Activated CD8-positive, alpha-beta memory T cell treated with anti-CD3 and anti-CD28 coated beads, Interleukin-2, amount 50 U/mL, for 4 hours (primary cell): Measurements from ENCODE around the gene MED12.

ENCODE experiments used
- DNase-seq: peaks from one replicate; pipeline ENCODE4 v3.0.0-alpha.2; 2020

MED12 gene

GRCh38 chrX:71118032-71118984 is at the start of gene MED12:
TSS of gene MED12 (plus strand) at chrX:71118596. CDS start at chrX:71118755, 159 bp downstream.
- peak; percentile 82 for DNase-seq

- no peak for DNase-seq
These were observed 47.9 kb upstream of the MED12 start for GRCh38 chrX:71070531-71070930.

DNA sequence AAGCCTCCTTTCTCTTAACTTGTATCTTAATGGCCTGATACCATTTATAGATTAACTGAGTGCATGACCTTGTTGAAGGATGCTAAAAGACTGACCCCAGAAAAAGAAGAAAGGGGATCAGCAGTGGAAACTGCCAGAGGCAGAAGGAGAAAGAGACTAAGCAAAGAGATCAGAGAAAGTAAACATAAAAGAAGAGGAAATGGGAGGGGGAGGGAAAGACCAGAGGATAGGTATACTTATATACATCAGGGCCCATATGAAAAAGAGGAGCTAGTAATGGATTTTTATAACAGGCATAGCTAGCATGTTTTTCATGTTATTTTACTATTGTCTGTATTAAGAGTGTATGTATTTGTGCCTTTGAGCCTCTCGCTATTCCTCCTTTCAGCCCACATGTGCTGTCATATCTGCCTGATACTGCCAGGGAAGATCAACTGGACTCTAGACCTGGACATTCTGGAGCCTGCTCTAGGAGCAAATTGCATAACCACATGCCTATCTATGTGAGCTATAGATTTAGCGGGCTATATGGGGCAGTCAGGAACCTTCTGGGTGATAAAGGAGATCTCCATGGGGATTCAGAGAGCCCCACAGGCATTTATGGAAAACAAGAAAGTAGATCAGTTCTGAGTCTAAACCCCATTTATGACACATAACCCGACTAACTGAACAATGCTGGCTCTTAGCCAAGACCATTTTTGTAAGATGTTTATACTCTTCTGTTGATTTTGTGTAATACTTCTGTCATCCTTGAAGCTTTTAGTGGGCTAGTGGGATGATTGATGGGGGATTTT is 36.9 kb upstream of the MED12 start:
- no peak for DNase-seq

GRCh38 chrX:71082124-71082647 is 36.2 kb upstream of the MED12 start:
- no peak for DNase-seq

- no peak for DNase-seq
These were observed 35.6 kb upstream of the MED12 start for GRCh38 chrX:71082822-71083221.

DNA sequence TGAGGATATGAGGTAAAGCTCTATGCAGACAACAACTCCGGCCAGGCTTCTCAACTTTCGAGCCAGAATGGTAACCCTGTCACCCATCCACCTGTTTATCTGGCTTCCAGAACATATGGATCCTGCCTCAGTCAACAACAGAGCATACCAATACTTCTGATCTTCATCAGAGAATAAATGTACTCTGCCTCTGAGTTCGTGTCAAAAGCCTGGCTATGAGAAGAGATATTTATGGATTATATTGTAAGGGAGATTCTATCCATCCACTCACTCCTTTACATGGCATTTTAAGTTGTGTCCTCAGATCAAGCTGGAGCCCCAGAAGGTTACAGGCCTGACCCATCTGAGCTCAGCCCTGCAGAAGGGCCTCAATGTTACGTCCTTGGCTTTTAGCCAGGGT is 32.5 kb upstream of the MED12 start:
- no peak for DNase-seq

- DNase-seq: no peak
These were observed 27.1 kb upstream of the MED12 start for GRCh38 chrX:71091263-71091662.

DNA sequence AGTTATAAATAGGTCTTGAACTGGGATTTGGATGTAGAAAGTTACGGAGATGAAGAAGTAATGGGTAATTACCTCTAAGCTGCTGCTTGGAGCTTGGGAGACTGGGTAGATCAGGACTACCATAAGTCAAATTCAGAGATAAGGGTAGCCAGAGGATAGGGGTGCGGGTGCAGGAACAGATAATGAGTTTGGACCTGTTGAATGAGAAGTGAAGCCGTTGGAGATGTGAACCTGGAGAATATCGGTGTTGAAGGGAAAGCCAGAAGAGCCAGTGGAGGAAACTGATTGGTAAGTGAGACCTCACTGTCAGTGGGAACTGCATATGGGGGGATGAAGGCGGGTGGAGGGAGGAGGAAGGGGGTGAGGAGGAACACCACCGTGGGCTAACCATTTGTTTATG is 23.4 kb upstream of the MED12 start:
- DNase-seq: no peak

GRCh38 chrX:71095555-71095980 is 22.8 kb upstream of the MED12 start, which contains the start of gene FOXO4:
TSS of gene FOXO4 (plus strand) at chrX:71095851. CDS start at chrX:71096529, 678 bp downstream.
- DNase-seq: peak; percentile 87

DNA sequence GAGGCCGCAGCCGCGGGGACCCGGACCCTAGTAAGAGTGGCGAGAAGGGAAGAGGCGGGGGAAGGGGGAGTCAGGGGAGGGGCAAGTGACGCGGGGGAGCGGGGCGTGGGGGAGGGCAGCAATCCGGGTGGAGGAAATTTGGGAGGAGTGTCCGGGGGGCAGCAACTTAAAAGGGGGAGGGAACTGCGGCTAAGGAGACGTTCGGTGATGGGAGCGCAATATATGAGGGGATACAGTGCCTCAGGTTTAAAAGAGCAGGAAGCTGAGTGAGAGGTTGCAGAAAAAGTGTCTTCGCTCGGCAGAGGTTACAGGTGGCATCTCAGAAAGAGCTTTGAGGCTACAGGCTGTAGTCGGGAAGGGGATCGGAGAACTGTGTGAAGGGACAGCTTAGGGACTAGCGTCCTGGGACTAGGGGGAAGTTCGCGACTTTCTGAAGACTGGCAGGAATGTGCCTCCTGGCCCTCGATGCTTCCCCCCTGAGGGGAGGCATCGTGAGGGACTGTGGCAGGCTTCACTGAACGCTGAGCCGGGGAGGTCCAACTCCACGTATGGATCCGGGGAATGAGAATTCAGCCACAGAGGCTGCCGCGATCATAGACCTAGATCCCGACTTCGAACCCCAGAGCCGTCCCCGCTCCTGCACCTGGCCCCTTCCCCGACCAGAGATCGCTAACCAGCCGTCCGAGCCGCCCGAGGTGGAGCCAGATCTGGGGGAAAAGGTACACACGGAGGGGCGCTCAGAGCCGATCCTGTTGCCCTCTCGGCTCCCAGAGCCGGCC is 22.2 kb upstream of the MED12 start:
- DNase-seq: no peak

DNA sequence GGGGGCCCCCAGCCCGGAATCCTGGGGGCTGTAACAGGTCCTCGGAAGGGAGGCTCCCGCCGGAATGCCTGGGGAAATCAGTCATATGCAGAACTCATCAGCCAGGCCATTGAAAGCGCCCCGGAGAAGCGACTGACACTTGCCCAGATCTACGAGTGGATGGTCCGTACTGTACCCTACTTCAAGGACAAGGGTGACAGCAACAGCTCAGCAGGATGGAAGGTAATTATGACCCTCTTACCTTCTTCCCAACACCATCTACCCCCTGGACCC is 21.7 kb upstream of the MED12 start:
- DNase-seq: no peak

- peak; percentile 83 for DNase-seq
These were observed 20.1 kb upstream of the MED12 start for GRCh38 chrX:71098302-71098701.

GRCh38 chrX:71098951-71099506 is 19.4 kb upstream of the MED12 start:
- no peak for DNase-seq

- DNase-seq: no peak
These were observed 18.7 kb upstream of the MED12 start for GRCh38 chrX:71099736-71100135.

DNA sequence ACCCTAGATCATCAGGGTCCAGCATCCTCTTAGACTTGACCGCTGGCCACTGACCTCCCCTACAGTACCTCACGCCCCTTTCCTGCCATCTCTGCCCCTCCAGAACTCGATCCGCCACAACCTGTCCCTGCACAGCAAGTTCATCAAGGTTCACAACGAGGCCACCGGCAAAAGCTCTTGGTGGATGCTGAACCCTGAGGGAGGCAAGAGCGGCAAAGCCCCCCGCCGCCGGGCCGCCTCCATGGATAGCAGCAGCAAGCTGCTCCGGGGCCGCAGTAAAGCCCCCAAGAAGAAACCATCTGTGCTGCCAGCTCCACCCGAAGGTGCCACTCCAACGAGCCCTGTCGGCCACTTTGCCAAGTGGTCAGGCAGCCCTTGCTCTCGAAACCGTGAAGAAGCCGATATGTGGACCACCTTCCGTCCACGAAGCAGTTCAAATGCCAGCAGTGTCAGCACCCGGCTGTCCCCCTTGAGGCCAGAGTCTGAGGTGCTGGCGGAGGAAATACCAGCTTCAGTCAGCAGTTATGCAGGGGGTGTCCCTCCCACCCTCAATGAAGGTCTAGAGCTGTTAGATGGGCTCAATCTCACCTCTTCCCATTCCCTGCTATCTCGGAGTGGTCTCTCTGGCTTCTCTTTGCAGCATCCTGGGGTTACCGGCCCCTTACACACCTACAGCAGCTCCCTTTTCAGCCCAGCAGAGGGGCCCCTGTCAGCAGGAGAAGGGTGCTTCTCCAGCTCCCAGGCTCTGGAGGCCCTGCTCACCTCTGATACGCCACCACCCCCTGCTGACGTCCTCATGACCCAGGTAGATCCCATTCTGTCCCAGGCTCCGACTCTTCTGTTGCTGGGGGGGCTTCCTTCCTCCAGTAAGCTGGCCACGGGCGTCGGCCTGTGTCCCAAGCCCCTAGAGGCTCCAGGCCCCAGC is 17.6 kb upstream of the MED12 start:
- no peak for DNase-seq

- no peak for DNase-seq
These were observed 16.1 kb upstream of the MED12 start for GRCh38 chrX:71102292-71102691.

GRCh38 chrX:71103110-71103983 is 15.0 kb upstream of the MED12 start:
- peak; percentile 58 for DNase-seq

DNA sequence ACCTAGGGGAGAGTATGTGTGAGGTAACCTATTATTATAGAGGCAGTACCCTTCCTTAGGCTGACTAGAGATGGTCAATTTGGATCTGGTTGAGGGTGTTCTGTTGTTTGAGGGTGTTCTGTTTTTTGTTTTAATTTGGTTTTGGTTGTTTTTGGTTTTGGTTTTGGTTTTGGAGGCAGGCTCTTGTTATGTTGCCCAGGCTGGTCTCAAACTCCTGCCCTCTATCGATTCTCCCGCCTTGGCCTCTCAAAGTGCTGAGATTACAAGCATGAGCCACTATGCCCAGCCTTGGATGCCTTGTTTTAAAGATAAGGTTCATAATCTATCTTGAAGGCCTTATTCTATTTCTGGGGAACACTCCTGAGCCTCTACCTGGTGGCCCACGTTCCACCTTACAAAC is 12.8 kb upstream of the MED12 start:
- no peak for DNase-seq

DNA sequence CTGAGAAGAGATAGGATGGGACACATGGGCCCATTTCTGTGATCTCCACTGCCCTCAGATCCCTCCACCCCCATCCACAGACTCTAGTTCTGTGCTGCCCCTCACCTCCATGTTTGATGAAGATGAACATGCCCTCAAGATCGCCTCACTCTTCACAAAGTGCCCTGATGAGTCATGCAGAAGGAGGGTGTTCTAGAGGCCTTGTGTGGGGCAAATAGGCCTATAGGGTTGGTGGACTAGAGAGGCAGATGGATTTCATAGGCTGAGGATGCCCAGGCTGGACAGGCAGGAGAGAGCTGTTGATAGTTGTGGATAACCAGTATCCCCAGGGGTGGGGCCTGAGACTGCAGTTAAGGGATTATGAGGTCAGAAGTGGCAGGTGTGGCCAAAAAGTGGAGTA is 12.0 kb upstream of the MED12 start, which contains the start of gene CXorf65:
Gene CXorf65, minus strand, starts transcription at position 314 of the 400 bp plus-strand sequence. Its CDS starts 184 bp downstream, at position 130.
- no peak for DNase-seq

GRCh38 chrX:71107245-71107644 is 11.2 kb upstream of the MED12 start:
- no peak for DNase-seq
